Fibroblast of lung (primary cell): ENCODE measurements around the gene PPFIA4.

Source experiments
- CTCF ChIP-seq, 2 donors: IDR thresholded peaks in 1 of 2; conservative IDR thresholded peaks in 1 of 2; 1 replicate in 1 of 2; 2 replicates in 1 of 2; pipeline ENCODE4 v1.5.1; 2011 to 2012; ENCODE audit warnings: low read length in 2 of 2, control low read depth in 1 of 2, inconsistent platforms in 1 of 2, low read depth in 1 of 2, mild to moderate bottlenecking in 1 of 2
- EZH2 ChIP-seq: IDR thresholded peaks from 2 replicates; pipeline ENCODE4 v1.5.1; 2012; ENCODE audit warnings: low read length, control low read depth, mild to moderate bottlenecking; ENCODE audit errors: missing control alignments

- no peak for TF ChIP-seq CTCF (conservative IDR thresholded peaks at IDR 0.05 in 1 of 2, IDR thresholded peaks at IDR 0.05 in 1 of 2; ENCODE audit: low read depth in 1 of 2, low read length in 2 of 2)
- no peak for TF ChIP-seq EZH2
Observed at GRCh38 chr1:203072911-203073310, 46.6 kb downstream of the PPFIA4 start.
